Caco-2 (cell line): ENCODE data around the gene MPP3. TPM values are rescaled to one million over a fixed set of nuclear protein-coding genes. Genes with fewer than 3 reads are reported as not detected.

Experiments used
- BruUV-seq: library from RNA; stranded (reverse); fragments of 400-500 nt; replicated peaks from 2 replicates; lab custom pipeline; 2021; lab: Mats Ljungman, UMichigan
- CTCF ChIA-PET: fragments of 300-600 bp; sonication (Branson Sonifier 250); formaldehyde crosslinking; loops from one replicate; lab custom pipeline; 2022; ENCODE audit warnings: antibody characterized with exemption; lab: Charles Lee
- POLR2A ChIA-PET: fragments of 300-600 bp; sonication (Branson Sonifier 250); formaldehyde crosslinking; loops from one replicate; lab custom pipeline; 2022; ENCODE audit warnings: antibody characterized with exemption; lab: Charles Lee
- DNase-seq, 2 experiments: peaks; one replicate each; pipeline versions ENCODE4 v3.0.0 to v3.0.0-alpha.2; 2020 to 2022
- H3K27me3 ChIP-seq: replicated peaks from 2 replicates; pipeline ENCODE4 v1.6.0; 2011; ENCODE audit warnings: low read length; ENCODE audit not compliant: control insufficient read depth, insufficient read depth
- H3K36me3 ChIP-seq: 2 replicates; pipeline ENCODE4 v1.5.1; 2011; ENCODE audit warnings: low read length; ENCODE audit not compliant: control insufficient read depth, insufficient read depth
- H3K4me1 ChIP-seq: fragments of 250-450 bp; sonication (Bioruptor Pico); 2 replicates; pipeline ENCODE4 v1.5.1; 2020; ENCODE audit warnings: mild to moderate bottlenecking
- H3K4me3 ChIP-seq: 2 replicates; pipeline ENCODE4 v1.5.1; 2011; ENCODE audit warnings: low read depth, mild to moderate bottlenecking, control low read depth, low read length
- H3K9me3 ChIP-seq: fragments of 250-450 bp; sonication (Bioruptor Pico); 2 replicates; pipeline ENCODE4 v1.5.1; 2020; ENCODE audit warnings: mild to moderate bottlenecking, moderate library complexity
- H3K27ac Mint-ChIP-seq: one replicate; pipeline ENCODE4 v1.8.0; 2022; ENCODE audit warnings: mixed read lengths; ENCODE audit not compliant: unreplicated experiment
- H3K27me3 Mint-ChIP-seq: one replicate; pipeline ENCODE4 v1.8.0; 2022; ENCODE audit warnings: mixed read lengths; ENCODE audit not compliant: insufficient read depth, unreplicated experiment
- H3K36me3 Mint-ChIP-seq: one replicate; pipeline ENCODE4 v1.8.0; 2022; ENCODE audit warnings: mild to moderate bottlenecking, mixed read lengths; ENCODE audit not compliant: insufficient read depth, unreplicated experiment
- H3K4me1 Mint-ChIP-seq: one replicate; pipeline ENCODE4 v1.8.0; 2022; ENCODE audit warnings: low read depth, mixed read lengths; ENCODE audit not compliant: unreplicated experiment
- H3K4me3 Mint-ChIP-seq: one replicate; pipeline ENCODE4 v1.8.0; 2022; ENCODE audit warnings: mild to moderate bottlenecking, moderate library complexity, mixed read lengths; ENCODE audit not compliant: unreplicated experiment
- H3K9me3 Mint-ChIP-seq: one replicate; pipeline ENCODE4 v1.8.0; 2022; ENCODE audit warnings: mixed read lengths; ENCODE audit not compliant: unreplicated experiment
- intact Hi-C: fragments of 100-400 bp; cut with micrococcal nuclease; formaldehyde crosslinking; loops from one replicate; pipeline ENCODE4 v1.10.0; 2022; ENCODE audit not compliant: unreplicated experiment
- total RNA-seq: library from RNA; stranded (reverse); gene quantifications from 2 replicates; pipeline ENCODE4 v1.2.3, GENCODE V29; 2022
- TF ChIP-seq, protein P1 (sequence below), 2 experiments: fragments of 200-600 bp in 1 of 2; IDR thresholded peaks; 1 replicate in 1 of 2; 2 replicates in 1 of 2; pipeline versions ENCODE4 v1.5.1 to v1.8.0; 2011 to 2022; ENCODE audit warnings: antibody characterized with exemption in 1 of 2, control low read depth in 1 of 2, inconsistent platforms in 1 of 2, low read depth in 1 of 2, low read length in 1 of 2, mild to moderate bottlenecking in 1 of 2, moderate library complexity in 1 of 2; ENCODE audit not compliant: insufficient read depth in 1 of 2, severe bottlenecking in 1 of 2, unreplicated experiment in 1 of 2

MPP3 gene
- total RNA-seq, 1 experiment from 2014 or later = 7.9 TPM

DNA sequence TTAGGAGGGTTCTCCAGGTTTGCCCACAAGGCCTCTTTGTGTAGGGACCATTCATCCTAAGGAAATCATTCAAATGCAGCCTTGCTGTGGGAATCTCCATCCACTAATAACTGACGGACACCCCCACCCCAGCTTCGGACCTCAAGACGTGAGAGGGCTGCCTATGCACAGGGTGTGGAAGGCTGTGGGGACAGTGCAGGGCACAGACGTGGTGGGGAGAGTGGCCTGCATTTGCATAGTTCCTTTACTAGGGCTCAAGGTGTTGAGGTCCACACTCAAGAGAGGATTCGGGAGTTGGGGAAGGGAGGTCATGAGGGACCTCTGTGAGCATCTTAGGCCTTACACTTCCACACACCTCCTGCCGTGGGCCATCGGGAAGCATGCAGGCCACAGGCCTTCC, 64.0 kb downstream of the MPP3 start:
- H3K9me3 ChIP-seq = no peaks in the 10 kb centered on the region
- Mint-ChIP-seq H3K27ac (no peak overlapping the region), H3K36me3 (peaks cover 74% of the 10 kb centered on the region), H3K27me3 (no peaks in the 10 kb centered on the region), H3K4me3 (no peak overlapping the region), H3K4me1 (peaks cover 17% of the 10 kb centered on the region), H3K9me3 (no peaks in the 10 kb centered on the region)
- no peak for DNase-seq
- H3K4me3 ChIP-seq = no peak overlapping the region
- ChIA-PET CTCF (interaction anchor here (0.6 kb wide), 1 partner anchor 72 kb away, joined by 3 read pairs; no protein-coding TSS in a partner anchor), POLR2A (no interaction called here)
- intact Hi-C loops = no loop called here
- no peaks in the 10 kb centered on the region; the same call in 1 of the 2 replicates for H3K36me3 ChIP-seq
- no peaks in the 10 kb centered on the region for H3K27me3 ChIP-seq
- TF ChIP-seq, protein P1, sequence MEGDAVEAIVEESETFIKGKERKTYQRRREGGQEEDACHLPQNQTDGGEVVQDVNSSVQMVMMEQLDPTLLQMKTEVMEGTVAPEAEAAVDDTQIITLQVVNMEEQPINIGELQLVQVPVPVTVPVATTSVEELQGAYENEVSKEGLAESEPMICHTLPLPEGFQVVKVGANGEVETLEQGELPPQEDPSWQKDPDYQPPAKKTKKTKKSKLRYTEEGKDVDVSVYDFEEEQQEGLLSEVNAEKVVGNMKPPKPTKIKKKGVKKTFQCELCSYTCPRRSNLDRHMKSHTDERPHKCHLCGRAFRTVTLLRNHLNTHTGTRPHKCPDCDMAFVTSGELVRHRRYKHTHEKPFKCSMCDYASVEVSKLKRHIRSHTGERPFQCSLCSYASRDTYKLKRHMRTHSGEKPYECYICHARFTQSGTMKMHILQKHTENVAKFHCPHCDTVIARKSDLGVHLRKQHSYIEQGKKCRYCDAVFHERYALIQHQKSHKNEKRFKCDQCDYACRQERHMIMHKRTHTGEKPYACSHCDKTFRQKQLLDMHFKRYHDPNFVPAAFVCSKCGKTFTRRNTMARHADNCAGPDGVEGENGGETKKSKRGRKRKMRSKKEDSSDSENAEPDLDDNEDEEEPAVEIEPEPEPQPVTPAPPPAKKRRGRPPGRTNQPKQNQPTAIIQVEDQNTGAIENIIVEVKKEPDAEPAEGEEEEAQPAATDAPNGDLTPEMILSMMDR (IDR thresholded peaks at IDR 0.05; ENCODE audit: insufficient read depth in 1 of 2, low read depth in 1 of 2, low read length in 1 of 2, severe bottlenecking in 1 of 2, unreplicated experiment in 1 of 2) = no peak
- H3K4me1 ChIP-seq = peaks cover 8% of the 10 kb centered on the region; the same call in 1 of the 2 replicates
- no TSS peak for BruUV-seq

DNA sequence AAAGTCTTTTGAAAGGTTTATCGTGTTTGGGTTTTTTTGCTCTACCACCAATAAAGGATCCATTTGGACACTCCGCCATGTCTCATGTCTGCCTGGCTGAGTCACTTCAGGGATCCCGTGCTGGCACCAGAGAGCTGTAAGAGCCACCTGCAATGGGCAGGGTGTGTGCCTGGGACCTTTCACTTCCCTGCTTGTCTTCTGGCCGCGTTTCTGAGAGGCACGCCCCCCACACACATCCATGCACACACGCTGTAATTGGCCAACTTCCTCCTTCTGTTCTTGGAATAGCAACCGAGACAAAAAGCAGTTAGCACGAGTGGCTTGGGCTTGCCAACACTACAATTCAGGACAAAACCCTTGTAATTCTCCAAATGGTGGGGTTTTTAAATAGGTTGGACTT, 64.6 kb downstream of the MPP3 start:
- no peak overlapping the region for H3K4me3 ChIP-seq
- H3K27me3 ChIP-seq = no peaks in the 10 kb centered on the region
- intact Hi-C loops = no loop called here
- no peaks in the 10 kb centered on the region; the same call in 1 of the 2 replicates for H3K36me3 ChIP-seq
- H3K9me3 Mint-ChIP-seq = no peaks in the 10 kb centered on the region
- peaks cover 13% of the 10 kb centered on the region for H3K4me1 Mint-ChIP-seq
- no peak overlapping the region for H3K4me3 Mint-ChIP-seq
- DNase-seq = no peak
- ChIA-PET POLR2A (no interaction called here), CTCF (interaction anchor here (0.5 to 1.2 kb wide), 2 partner anchors 73 to 198 kb away, joined by 3 read pairs; no protein-coding TSS in a partner anchor)
- no TSS peak for BruUV-seq
- no peaks in the 10 kb centered on the region for H3K27me3 Mint-ChIP-seq
- no peak overlapping the region for H3K27ac Mint-ChIP-seq
- peaks cover 8% of the 10 kb centered on the region; the same call in 1 of the 2 replicates for H3K4me1 ChIP-seq
- H3K9me3 ChIP-seq = no peaks in the 10 kb centered on the region
- TF ChIP-seq, protein P1 (IDR thresholded peaks at IDR 0.05; ENCODE audit: insufficient read depth in 1 of 2, low read depth in 1 of 2, low read length in 1 of 2, severe bottlenecking in 1 of 2, unreplicated experiment in 1 of 2) = no peak
- H3K36me3 Mint-ChIP-seq = peaks cover 68% of the 10 kb centered on the region

DNA sequence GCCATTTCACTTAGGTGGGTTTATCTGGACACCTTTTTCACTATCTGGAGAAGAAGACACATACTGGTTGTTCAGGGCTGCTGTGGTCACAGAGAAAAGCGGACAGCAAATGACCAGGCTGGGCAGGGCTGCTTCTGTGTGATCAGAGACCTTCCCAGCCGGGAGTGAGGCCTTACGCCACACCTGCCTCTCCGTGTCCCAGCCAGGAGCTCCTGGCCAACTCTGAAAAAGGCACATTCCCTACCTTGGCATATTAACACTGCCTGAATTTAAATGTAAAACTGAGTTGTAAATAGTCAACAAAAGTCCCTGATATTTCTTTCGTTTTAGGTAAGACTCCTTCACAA, 65.3 kb downstream of the MPP3 start:
- TF ChIP-seq, protein P1 (IDR thresholded peaks at IDR 0.05; ENCODE audit: insufficient read depth in 1 of 2, low read depth in 1 of 2, low read length in 1 of 2, severe bottlenecking in 1 of 2, unreplicated experiment in 1 of 2) = no peak
- ChIA-PET CTCF (interaction anchor here (0.5 to 2.6 kb wide), 6 partner anchors 47 to 208 kb away, joined by 3 to 19 read pairs (median 3); partner anchors contain the start of gene CD300LG), POLR2A (interaction anchor here (0.6 to 0.9 kb wide), 2 partner anchors 11 to 13 kb away, joined by 8 to 22 read pairs; partner anchors contain the start of genes CFAP97D1 and DUSP3)
- peaks cover 61% of the 10 kb centered on the region for H3K36me3 Mint-ChIP-seq
- H3K27me3 Mint-ChIP-seq = no peaks in the 10 kb centered on the region
- Histone ChIP-seq H3K9me3 (no peaks in the 10 kb centered on the region), H3K4me3 (no peak overlapping the region), H3K27me3 (no peaks in the 10 kb centered on the region), H3K36me3 (no peaks in the 10 kb centered on the region; the same call in 1 of the 2 replicates), H3K4me1 (peaks cover 8% of the 10 kb centered on the region; the same call in 1 of the 2 replicates)
- no TSS peak for BruUV-seq
- intact Hi-C loops = no loop called here
- DNase-seq = no peak
- no peak overlapping the region for H3K4me3 Mint-ChIP-seq
- H3K9me3 Mint-ChIP-seq = no peaks in the 10 kb centered on the region
- H3K4me1 Mint-ChIP-seq = peaks cover 6% of the 10 kb centered on the region
- no peak overlapping the region for H3K27ac Mint-ChIP-seq
